OCI-LY7 (cell line): ENCODE data around the gene PIGZ.

Experiments
- CTCF ChIP-seq: fragments of 200-600 bp; sonication (generic); conservative IDR thresholded peaks from 2 replicates; pipeline ENCODE4 v1.5.1; 2014; ENCODE audit warnings: mild to moderate bottlenecking, antibody characterized with exemption, low read length, moderate library complexity, mixed read lengths
- EZH2phosphoT487 ChIP-seq: fragments of 200-600 bp; sonication (generic); IDR thresholded peaks from 2 replicates; pipeline ENCODE4 v1.6.1; 2018; ENCODE audit warnings: low read depth, borderline replicate concordance, mild to moderate bottlenecking, mixed run types, antibody characterized with exemption, low read length, moderate library complexity, mixed read lengths

GRCh38 chr3:196981657-196982056 lies 13.0 kb upstream of the PIGZ start:
- TF ChIP-seq CTCF, result no peak
- TF ChIP-seq EZH2phosphoT487, result no peak
